ENCODE measurements around the gene INIP.

Gene INIP, protein sequence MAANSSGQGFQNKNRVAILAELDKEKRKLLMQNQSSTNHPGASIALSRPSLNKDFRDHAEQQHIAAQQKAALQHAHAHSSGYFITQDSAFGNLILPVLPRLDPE

DNA sequence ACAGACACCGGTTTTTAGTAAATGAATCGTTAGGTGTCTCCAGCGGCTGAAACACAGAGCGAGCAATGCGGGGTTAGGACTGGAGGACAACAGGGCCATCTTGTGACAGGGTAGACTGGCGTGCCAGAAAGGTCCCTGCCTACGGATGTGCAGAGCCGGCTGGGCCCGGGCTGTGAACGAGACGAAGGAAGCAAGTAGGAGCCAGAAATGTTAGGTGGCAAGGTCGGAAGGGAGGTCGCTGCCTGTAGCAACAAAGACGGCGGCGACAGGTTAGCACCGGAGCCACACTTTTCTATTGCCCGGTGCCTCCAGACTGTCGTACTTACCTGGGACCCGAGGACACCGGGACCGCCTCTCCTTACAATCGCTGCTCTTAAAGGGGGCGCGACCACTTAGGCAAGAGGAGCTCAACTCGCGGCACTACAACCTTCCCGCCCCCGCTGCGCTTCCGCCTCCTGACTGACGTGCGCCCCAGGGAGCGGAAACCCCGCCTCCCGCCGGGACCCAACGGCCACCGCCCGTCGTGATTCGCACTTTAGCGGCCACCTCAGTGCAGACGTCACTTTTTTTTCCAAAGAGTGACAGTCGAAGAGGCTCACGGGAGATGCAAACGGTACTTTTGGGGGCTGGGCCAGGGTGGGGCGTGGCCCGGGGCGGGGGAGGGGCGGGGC, at the start of gene INIP:
Gene INIP (minus strand): TSS at position 457 of the 671 bp plus-strand sequence. CDS start 1,632 bp downstream, outside the sequence.
- DNase-seq, result peak; percentile 99

DNA sequence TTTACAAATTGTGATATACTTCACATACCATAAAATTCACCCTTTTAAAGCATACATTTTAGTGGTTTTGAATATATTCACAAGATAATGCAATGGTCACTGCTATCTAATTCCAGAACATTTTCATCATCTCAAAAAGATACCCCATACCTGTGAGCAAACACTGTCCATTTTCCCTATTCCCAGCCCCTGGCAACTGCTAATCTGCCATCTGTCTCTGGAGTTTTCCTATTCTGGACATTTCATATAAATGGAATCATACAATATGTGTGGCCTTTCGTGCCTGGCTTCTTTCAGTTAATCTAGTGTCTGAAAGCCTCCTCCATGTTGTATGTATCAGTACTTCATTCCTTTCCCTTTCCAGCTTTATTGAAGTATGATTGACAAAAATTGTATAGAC, 47.4 kb upstream of the INIP start:
- DNase-seq, result peak; percentile 43 to 52

DNA sequence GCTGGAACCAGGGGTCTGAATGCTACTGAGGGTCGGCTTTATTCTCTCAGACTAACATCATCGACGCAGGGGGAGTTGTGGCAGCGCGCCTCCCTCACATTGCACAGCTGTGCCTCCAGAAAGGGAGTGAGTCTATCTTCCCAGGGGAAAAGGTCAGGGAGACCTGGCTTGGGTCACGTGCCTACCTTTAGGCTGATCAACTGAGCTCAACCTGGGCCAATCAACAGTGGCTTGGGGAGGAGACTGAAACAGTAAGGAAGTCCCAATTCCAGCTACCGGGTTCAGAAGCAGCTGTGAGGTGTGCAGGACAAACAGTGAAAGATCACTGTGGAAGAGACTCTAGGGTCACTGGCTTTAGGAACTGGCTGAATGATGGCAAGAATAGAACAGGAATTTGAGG, 46.9 kb upstream of the INIP start:
- DNase-seq, result peak; percentile 84 to 86

DNA sequence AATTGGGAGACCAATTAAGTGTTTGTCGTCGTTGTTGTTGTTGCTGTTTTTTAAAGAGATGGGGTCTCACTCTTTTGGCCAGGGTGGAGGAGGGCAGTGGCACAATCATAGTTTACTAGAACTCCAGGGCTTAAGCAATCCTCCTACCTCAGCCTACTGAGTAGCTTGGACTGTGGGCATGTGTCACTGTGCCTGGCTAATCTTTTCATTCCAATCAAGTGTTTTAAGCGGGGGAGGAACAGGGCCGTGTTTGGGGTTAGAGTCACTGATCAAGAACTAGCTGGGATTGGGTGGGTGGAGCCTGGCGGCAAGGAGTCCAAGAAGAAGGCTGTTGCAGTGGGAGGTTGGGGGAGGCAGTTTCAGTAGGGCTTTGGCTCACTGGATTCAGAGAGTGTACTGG, 46.4 kb upstream of the INIP start:
- DNase-seq, result peak; percentile 70 to 84

DNA sequence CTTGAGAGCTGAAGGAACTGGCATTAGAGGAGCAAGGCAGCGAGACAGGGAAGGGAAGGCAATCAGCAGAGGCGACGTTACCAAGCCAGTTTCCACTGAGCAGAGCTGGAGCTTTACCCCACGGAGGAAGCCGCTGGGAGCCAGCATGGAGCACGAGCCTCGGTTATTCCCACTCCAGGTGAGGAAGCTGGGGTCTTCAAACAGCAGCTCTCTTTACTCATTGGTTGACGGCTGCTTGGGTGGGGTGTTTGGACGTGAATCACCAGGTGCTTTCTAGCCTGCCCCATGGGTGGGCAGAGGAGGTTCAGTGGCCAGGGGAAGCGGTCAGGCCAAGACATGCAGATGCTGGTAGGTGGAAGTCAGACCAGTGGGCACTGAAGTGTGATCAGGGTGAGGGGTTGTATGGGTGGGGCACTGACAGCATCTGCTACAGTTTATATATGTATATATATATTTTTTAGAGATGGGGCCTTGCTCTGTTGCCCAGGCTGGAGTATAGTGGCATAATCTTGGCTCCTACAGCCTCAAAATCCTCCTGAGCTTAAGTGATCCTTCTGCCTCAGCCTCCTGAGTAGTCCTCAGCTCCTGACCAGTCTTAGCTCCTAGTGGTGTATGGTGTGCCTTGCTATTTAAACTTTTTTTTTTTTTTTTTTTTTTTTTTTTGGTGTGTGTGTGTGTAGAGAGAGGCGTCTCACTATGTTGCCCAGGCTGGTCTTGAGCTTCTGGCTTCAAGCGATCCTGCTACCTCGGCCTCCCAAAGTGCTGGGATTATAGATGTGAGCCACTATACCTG, 45.0 kb upstream of the INIP start:
- no peak for DNase-seq

DNA sequence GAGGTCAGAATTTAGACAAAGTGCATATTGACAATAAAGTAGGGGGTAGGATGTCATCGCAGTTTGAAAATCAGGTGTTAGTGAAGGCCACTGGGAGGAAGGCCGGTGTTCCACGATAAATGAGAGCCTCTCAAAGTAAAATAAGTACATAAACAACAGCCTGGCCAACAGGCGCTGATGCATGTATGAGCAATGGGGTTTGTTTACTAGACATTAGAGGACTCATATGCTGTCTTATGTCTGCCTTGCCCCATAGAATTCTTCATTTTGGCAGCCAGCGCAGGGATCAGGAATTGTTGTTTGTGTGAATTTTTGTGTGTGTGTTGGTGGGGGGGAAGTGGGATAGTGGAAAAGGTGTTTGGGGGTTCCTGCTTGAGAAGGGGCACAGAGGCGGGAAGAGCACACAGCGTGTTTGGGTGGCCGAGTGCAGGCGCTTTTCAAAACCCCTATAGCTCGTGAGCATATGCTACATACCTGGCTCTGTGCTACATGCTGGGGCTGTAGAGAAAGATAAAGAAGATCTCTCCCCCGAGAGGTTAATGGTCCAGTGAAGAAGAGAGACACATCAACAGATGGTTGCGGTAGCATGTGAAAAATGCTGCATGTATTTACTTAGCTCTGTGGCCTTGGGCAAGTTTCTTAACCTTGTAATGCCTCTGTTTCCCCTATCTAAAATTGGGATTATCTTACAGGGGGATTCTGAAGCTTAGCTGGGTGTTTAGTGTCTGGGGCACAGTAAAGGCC, 44.2 kb upstream of the INIP start:
- no peak for DNase-seq

DNA sequence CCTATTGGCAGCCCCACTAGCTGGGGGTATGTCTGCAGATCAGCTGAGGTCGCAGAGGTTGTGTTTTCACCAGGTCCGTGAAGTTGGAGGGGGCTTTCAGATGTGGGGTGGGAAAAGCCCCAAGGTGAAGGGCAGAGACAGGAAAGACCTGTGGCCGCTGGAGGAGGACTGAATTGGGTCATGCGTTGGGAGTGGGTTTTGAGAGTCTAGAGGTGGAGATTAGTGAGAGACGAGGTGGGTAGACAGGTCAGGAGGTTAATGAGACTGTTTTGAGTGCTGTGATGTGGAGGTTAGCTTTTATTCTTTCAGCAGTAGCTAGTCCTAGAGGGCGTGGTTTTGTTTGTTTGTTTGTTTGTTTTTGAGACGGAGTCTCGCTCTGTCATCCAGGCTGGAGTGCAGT, 42.9 kb upstream of the INIP start:
- no peak for DNase-seq

DNA sequence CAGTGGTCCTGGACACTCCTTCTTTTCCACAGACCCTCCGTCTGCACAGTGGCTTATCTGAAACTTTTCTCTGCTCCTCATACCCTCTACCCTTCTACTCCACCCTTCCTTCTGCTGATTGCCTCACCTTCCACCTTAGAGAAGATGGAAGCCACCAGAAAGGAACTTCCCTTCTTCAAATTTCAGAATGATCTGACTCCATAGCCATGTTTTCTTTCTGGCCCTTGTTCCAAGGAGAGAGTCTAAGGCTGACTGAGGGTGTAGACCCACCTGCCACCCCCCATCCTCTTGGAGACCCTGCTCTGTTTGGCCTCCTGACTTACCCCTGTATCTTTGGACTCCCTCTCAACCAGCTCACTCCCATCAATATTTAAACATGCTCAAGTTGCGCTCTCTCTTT, 40.0 kb upstream of the INIP start:
- no peak for DNase-seq

DNA sequence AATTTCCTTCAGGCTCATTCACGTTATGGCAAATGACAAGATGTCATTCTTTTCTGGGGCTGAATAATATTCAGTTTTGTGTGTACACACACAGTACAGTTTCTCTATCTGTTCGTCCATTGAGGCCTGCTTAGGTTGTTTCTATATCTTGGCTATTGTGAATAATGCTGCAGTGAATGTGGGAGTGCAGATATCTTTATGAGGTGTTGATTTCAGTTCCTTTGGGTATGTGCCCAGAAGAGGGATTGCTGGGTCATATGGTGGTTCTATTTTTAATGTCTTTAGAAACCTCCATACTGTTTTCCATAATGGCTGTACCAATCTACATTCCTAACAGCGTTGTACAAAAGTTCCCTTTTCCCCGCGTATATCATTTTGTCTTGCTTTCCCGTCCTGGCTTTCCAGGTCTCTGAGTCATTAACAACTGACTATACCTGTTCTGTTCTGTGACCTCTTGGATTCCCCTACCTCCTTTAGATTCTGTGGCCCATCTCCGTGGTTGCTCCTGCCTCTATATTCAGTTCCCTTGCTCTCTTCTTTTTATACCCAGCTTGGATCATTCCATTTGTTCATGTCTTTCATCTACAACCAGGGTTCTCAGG, 39.5 kb upstream of the INIP start:
- DNase-seq, result no peak

DNA sequence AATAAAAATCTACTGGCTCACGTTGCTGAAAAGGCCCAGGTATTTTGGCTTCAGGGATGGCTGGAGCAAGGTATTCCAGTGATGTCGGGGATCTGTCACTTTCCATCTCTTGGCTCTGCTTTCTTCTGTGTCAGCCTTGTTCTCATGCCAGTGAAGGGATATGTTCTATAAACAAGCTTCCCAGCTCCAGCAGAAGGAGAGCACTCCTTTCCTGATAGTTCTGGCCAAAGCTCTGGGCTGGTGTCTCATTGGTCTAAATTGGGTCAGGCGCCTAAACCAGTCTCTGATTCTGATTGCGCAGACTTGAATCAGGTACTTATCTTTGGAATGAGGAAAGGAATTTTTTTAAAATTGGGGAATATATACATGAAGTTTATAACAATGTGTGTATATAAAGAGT, 37.8 kb upstream of the INIP start:
- no peak for DNase-seq

DNA sequence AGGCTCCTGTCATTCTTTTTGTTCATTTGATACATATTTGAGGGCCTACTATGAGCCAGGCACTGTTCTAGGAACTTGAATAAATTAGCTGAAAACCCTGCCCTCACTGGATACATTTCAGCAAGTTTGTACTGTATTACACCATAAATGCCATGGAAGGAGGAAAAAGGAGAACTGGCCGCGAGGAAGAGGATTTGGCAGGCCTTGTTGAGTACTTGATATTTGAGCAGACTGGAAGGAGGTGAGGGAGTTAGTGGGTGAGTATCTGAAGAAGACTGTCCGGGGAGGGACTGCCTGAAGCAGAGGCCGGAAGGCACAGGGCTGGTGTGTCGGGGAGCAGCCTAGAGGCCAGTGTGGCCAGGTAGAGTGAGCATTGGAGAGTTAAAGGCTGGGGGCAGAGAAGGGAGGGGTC, 37.1 kb upstream of the INIP start:
- DNase-seq, result no peak

DNA sequence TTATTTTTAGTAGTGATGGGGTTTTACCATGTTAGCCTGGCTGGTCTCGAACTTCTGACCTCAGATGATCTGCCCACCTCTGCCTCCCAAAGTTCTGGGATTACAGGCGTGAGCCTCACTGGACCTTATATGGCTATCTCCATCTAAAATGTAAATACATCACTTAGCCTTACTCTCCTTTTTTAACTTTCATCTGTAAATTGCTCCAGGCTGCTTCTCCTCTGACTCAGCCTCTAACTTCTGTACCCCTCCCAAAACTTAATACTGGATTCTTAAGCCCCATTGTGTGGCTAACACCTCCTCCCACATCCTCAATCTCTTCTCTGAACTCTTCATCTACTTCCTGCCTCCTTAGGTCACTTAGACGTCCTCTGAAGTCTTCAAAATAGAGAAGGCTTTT, 36.7 kb upstream of the INIP start:
- DNase-seq, result no peak

DNA sequence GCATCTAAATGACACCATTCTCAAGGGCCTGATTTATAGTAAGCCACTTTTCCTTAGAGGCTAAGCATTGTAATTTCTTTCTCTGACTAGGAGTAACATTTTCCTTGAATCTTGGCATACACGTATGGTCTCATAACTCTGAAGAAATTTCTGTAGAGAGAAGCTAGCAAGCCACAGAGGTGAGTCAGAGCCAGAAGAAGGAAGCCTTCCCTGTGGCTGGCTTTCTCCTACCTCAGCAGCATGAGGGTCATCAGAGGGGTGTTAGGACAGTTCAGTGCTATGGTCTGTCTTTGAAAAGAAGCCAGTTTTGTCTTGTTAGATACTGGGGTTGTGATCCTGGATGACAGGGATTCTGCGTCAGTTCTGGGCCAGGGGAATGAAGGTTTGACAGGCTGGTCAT, 35.8 kb upstream of the INIP start:
- DNase-seq, result no peak

DNA sequence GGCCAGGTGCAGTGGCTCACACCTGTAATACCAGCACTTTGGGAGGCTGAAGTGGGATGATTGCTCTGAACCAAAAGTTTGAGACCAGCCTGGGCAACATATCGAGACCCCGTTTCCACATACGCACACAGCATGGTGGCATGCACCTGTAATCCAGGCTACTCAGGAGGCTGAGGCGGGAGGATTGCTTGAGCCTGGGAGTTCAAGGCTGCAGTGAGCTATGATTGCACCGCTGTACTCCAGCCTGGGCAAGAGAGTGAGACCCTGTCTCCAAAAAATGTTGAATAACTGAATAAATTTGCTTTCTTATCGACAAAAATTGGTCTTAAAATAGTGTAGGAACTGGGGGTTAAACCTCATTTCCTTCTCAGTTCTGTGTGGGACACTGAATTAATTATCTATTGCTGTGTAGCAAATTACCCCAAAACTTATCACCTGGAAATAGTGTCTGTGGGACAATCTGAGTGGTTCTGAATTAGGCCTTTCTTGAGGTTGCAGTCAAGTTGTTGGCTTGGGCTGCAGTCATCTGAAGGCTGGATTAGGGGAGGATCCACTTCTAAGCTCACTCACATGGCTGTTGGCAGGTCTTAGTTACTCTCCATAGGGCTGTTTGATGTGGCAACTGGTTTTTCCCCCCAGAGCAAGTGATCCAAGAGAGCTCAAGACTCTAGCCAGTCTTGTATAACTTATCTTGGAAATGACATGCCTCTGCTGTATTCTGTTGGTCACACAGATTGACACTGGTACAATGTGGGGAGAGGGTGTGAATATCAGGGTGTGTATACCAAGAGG, 34.6 kb upstream of the INIP start:
- no peak for DNase-seq

DNA sequence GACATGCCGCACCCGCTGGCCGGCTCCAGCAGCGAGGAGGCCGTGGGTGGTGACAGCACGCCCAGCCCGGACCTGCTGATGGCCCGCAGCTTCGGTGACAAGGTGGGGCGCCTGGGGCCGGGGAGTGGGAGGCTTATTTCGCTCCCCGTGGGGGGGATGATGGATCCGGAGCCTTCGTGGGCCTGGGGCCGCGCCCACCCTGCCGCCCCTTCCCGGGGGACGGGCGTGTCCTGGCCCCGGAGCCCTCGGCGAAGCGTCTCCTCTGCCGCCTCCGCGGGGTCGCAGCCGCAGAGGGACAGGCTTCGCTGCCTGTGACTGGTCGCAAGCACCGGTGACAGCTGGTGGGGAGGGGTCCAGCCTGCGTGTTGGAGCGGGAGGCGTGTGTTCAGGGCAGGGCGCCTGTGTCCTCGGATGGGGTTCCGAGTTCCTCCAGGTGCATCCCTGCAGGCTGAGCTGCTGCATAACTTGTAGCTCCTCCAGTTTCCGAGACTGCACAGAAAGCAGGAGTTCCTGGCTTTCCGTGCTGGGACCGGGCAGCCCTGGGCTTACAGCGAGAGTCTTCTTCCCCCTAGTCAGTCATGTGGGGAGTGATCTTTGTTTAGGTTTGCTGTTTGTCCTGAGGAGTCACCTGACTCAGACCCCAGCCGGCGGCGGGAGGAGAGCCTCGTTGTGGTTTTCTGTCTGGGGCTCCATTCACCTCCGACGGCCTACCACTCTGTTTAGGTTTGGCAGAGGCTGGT, 33.3 kb upstream of the INIP start:
- peak; percentile 74 to 93 for DNase-seq

DNA sequence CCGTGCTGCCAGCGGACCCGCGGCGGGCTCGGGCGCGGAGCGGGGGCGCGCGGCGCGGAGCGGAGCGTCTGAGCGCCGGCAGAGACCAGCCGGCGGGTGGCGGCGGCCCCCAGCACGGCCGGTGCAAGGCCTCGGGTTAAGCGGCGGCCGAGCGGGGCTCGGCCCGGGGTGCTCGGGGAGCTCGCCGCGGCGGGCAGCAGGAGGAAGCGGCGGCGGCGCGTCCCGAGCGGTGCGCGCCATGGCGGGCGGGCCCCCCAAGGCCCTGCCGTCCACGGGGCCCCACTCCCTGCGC, 32.8 kb upstream of the INIP start:
- no peak for DNase-seq

DNA sequence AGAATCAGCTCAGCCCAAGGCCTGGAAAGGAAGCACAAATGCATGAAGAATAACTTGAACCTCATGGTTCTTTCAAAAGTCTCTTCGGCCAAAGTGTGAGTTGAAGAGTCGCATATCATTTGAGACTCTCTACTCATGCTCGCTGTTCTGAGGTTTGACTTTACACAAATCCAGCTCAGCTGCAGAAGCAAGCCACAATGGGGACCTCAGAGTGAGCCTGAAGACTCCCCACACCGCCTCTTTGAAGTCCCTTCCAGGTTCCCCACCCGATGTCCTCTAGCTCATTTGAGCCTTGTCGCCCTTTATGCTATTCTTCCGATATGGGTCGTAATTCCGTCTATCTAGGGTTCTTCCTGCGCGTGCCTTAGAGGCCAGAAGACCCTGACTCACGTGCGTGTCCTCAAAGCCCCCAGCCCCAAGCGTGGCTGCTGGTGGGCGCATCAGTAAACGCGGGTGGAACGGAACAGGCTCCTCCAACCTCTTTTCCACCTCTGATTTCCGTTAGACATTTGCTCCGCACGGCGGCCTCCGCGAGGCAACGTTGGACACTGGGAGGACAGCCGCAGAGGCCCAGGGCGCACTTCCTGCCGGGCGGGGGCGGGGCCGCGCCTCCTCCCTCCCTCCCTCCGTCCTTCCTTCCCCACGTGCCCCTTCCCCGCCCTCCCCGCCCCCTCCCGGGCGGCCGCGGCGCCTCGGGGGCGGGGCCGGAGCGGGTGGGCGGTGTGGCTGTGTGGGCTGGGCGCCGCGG, 32.3 kb upstream of the INIP start, which contains the start of gene SNX30:
Gene SNX30 (plus strand): TSS at position 745 of the 748 bp plus-strand sequence. CDS start 242 bp downstream, outside the sequence.
- peak; percentile 89 to 93 for DNase-seq

DNA sequence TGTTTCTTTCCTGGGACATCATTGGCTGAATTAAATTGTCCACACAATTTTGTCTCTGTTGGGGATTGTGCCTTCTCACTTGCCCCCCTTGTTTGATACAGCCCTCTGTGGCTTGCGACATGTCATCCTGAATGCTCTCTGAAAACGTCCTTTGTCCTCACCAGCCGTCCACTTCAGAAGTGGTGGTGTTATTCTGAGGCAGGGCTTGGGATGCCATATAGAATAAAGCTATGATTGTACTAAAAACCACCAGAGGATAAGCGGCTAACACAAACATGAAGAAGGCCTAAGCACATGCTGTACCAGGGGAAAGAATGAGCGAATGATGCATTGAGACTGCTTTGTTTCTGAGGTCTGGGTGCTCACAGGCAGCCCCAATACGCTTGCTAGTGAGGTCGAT, 29.2 kb upstream of the INIP start:
- DNase-seq, result no peak

DNA sequence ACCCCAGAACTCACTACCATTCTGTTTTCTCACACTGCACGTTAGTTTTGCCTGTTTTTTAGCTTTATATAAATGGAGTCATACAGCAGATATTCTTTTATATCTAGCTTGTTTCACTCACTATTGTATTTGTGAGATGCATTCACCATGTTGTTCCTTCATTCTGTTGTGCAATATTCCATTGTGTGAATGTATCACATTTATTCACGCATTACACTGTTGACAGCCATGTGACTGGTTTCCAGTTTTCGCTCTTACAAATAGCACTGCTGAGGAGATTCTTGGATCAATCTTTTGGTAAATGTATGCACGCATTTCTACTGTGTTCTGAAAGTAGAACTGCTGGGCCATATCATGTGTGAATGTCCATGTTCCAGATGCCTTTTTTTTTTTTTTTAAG, 26.3 kb upstream of the INIP start:
- DNase-seq, result no peak

DNA sequence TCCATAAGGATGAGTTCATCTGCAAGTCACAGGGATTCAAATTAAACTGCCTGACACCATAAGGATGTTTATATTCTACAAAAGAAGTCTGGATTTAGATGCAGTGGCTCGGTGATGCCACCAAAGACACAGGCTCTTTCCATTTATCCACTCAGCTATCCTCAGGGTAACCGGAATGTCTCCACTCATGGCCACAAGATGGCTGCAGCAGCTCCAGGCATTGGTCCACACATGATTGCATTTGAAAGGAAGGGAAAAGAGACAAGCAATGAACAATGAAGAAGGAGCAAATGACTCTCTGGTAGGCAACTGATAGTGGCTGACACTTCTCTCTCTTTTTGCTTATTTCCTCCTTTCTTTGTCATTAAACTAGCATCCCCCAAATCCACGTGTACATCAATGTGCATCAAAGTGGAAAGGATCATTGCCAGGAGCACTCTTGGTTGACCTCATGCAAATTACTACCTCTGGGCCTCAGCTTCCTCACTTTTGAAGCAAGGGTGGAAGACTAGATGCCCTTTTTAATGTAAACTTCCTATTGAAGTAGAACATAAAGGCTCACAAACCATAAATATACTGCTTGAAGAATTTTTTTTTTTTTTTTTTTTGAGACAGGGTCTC, 25.4 kb upstream of the INIP start:
- DNase-seq, result no peak
